Measurements from ENCODE around the gene YIPF3.
"Not testable (repeated sequence)": the region's sequence is repeated elsewhere in the genome, so short reads cannot be mapped to it uniquely, and the experiment has no call there.

YIPF3 gene

GRCh38 chr6:43468240-43468639 is 48.5 kb downstream of the YIPF3 start:
- ChIA-PET CTCF (no interaction called here), POLR2A (interaction anchor here (2.7 kb wide), 1 partner anchor 10 kb away, joined by 7 read pairs; the partner anchor contains the start of gene TJAP1)
- DNase-seq (ENCODE audit: extremely low spot score), result no peak
- TF ChIP-seq TARDBP (IDR thresholded peaks at IDR 0.05) (no peak), NFRKB (IDR thresholded peaks at IDR 0.05) (no peak), SUZ12 (IDR thresholded peaks at IDR 0.05) (no peak), HDGF (IDR thresholded peaks at IDR 0.05; ENCODE audit: borderline replicate concordance) (no peak), FOXK2 (IDR thresholded peaks at IDR 0.05) (no peak), LEF1 (IDR thresholded peaks at IDR 0.05; ENCODE audit: borderline replicate concordance) (no peak), ELF4 (IDR thresholded peaks at IDR 0.05) (no peak), ARNT (IDR thresholded peaks at IDR 0.05) (no peak), SP1 (IDR thresholded peaks at IDR 0.05) (no peak), L3MBTL2 (conservative IDR thresholded peaks at IDR 0.05) (no peak)
- TF ChIP-seq, protein P1, sequence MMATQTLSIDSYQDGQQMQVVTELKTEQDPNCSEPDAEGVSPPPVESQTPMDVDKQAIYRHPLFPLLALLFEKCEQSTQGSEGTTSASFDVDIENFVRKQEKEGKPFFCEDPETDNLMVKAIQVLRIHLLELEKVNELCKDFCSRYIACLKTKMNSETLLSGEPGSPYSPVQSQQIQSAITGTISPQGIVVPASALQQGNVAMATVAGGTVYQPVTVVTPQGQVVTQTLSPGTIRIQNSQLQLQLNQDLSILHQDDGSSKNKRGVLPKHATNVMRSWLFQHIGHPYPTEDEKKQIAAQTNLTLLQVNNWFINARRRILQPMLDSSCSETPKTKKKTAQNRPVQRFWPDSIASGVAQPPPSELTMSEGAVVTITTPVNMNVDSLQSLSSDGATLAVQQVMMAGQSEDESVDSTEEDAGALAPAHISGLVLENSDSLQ (IDR thresholded peaks at IDR 0.05), result no peak

- DNase-seq (ENCODE audit: extremely low spot score), result no peak
- TF ChIP-seq CTBP1 (IDR thresholded peaks at IDR 0.05; ENCODE audit: borderline replicate concordance) (no peak), ELF4 (IDR thresholded peaks at IDR 0.05) (no peak), ARNT (IDR thresholded peaks at IDR 0.05) (no peak)
- ChIA-PET POLR2A (interaction anchor here (2.7 kb wide), 1 partner anchor 10 kb away, joined by 7 read pairs; the partner anchor contains the start of gene TJAP1), CTCF (no interaction called here)
Measured at GRCh38 chr6:43467752-43468151, 49.0 kb downstream of the YIPF3 start.

GRCh38 chr6:43467265-43467664 is 49.5 kb downstream of the YIPF3 start:
- POLR2A ChIA-PET; DNase-seq (ENCODE audit: extremely low spot score); CTCF ChIA-PET: not testable (repeated sequence)

DNA sequence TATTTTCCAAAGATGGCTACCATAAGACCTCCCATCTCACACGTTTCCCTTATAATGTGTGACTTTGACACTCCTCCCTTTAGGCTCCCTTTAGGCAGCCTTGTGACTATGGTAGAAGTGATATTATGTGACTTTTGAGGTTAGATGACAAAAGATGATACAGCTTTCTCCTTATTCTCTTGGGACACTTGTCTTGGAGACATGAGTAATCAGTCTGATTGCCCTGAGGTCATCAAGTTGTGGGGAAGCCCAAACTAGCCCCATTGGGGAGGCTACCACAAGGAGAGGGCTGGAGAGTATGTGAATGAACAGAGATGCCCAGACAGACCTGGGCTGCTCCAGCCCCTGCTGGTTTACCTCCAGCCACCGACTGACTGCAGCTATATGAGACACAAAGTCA is 50.8 kb downstream of the YIPF3 start:
- POLR2A ChIA-PET, result no interaction called here
- no peak for DNase-seq (ENCODE audit: extremely low spot score)
- TF ChIP-seq ARNT (IDR thresholded peaks at IDR 0.05), result no peak
- TF ChIP-seq, protein P1 (IDR thresholded peaks at IDR 0.05), result no peak
- no peak for TF ChIP-seq ZNF384 (IDR thresholded peaks at IDR 0.05)
- no peak for TF ChIP-seq ELF4 (IDR thresholded peaks at IDR 0.05)
- TF ChIP-seq NFRKB (IDR thresholded peaks at IDR 0.05), result no peak
- no peak for TF ChIP-seq L3MBTL2 (conservative IDR thresholded peaks at IDR 0.05)
- no peak for TF ChIP-seq FOXA1 (IDR thresholded peaks at IDR 0.05)
- no peak for TF ChIP-seq FOXK2 (IDR thresholded peaks at IDR 0.05)
- TF ChIP-seq CTBP1 (IDR thresholded peaks at IDR 0.05; ENCODE audit: borderline replicate concordance), result no peak
- TF ChIP-seq LEF1 (IDR thresholded peaks at IDR 0.05; ENCODE audit: borderline replicate concordance), result no peak
- TF ChIP-seq SP1 (IDR thresholded peaks at IDR 0.05), result no peak
- TF ChIP-seq BHLHE40 (IDR thresholded peaks at IDR 0.05; ENCODE audit: borderline replicate concordance), result no peak
- TF ChIP-seq FOXM1 (IDR thresholded peaks at IDR 0.05; ENCODE audit: borderline replicate concordance), result no peak
- no peak for TF ChIP-seq SUZ12 (IDR thresholded peaks at IDR 0.05)
- TF ChIP-seq HDGF (IDR thresholded peaks at IDR 0.05; ENCODE audit: borderline replicate concordance), result no peak
- TF ChIP-seq TARDBP (IDR thresholded peaks at IDR 0.05), result no peak
- CTCF ChIA-PET, result no interaction called here

GRCh38 chr6:43464337-43464736 is 52.4 kb downstream of the YIPF3 start:
- ChIA-PET POLR2A (interaction anchor here (0.7 to 1.6 kb wide), 2 partner anchors 11 to 13 kb away, joined by 3 to 6 read pairs; partner anchors contain the start of gene TJAP1), CTCF (no interaction called here)
- TF ChIP-seq FOXA1 (IDR thresholded peaks at IDR 0.05), result no peak
- TF ChIP-seq, protein P1 (IDR thresholded peaks at IDR 0.05), result no peak
- DNase-seq (ENCODE audit: extremely low spot score), result no peak

DNA sequence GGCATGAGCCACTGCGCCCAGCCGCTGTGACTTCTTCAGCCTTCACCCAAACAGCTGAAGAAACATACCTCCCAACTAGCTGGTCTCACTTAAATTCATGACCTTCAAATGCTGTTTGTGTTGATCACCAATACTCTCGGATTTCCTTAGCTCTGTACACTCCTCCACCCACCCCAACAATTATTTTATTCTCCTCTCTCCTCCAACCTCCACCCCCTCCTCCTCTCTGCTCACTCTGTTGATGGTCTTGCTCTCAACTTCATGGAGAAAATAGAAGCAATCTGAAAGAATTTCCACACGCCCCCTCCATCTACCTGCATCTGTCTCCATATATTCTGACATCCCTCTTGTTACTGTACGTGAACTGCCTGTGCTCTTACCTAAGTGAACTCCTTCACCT is 54.8 kb downstream of the YIPF3 start:
- ChIA-PET CTCF (no interaction called here), POLR2A (no interaction called here)
- TF ChIP-seq SUZ12 (IDR thresholded peaks at IDR 0.05) (no peak), ZNF384 (IDR thresholded peaks at IDR 0.05) (no peak), FOXK2 (IDR thresholded peaks at IDR 0.05) (no peak), ELF4 (IDR thresholded peaks at IDR 0.05) (no peak), HDGF (IDR thresholded peaks at IDR 0.05; ENCODE audit: borderline replicate concordance) (no peak), L3MBTL2 (conservative IDR thresholded peaks at IDR 0.05) (no peak), CTBP1 (IDR thresholded peaks at IDR 0.05; ENCODE audit: borderline replicate concordance) (no peak), FOXM1 (IDR thresholded peaks at IDR 0.05; ENCODE audit: borderline replicate concordance) (no peak), ARNT (IDR thresholded peaks at IDR 0.05) (no peak), BHLHE40 (IDR thresholded peaks at IDR 0.05; ENCODE audit: borderline replicate concordance) (no peak), LEF1 (IDR thresholded peaks at IDR 0.05; ENCODE audit: borderline replicate concordance) (no peak)
- TF ChIP-seq, protein P1 (IDR thresholded peaks at IDR 0.05), result no peak
- DNase-seq (ENCODE audit: extremely low spot score), result no peak
